HCT116 (cell line): ENCODE measurements around the gene ABCB1. TPM values are rescaled to one million over a fixed set of nuclear protein-coding genes. Genes with fewer than 3 reads are reported as not detected.

Experiments
- ATAC-seq: fragments of 200-7000 bp; cut with Tn5 transposase; 2 replicates; pipeline ENCODE4 v1.9.1; 2020; ENCODE audit warnings: mild to moderate bottlenecking, moderate library complexity
- BruUV-seq: library from RNA; stranded (reverse); fragments of 400-500 nt; replicated peaks from 2 replicates; lab custom pipeline; 2021; lab: Mats Ljungman, UMichigan
- CTCF ChIA-PET: fragments of 300-600 bp; sonication (Branson Sonifier 250); formaldehyde crosslinking; loops from one replicate; lab custom pipeline; 2021; ENCODE audit warnings: antibody characterized with exemption; lab: Charles Lee
- POLR2A ChIA-PET: fragments of 300-600, 350-600 bp; sonication (Branson Sonifier 250); formaldehyde crosslinking; loops from one replicate; lab custom pipeline; 2021; ENCODE audit warnings: antibody characterized with exemption; lab: Charles Lee
- RAD21 ChIA-PET, 2 experiments: fragments of 300-600 bp; sonication (Branson Sonifier 250); formaldehyde crosslinking; loops; one replicate each; lab custom pipeline; 2023; ENCODE audit warnings: low total read pairs in 2 of 2; ENCODE audit not compliant: uncharacterized antibody in 2 of 2, unreplicated experiment in 2 of 2, low non-redundant PET in 1 of 2; lab: Charles Lee
- DNase-seq: peaks from one replicate; pipeline ENCODE4 v3.0.0-alpha.2; 2010; ENCODE audit warnings: low read depth, low spot score
- H2AFZ ChIP-seq: fragments of 200-600 bp; shearing (Covaris generic), sonication (generic); 2 replicates; pipeline ENCODE4 v1.6.1; 2017; ENCODE audit warnings: low read depth, mixed run types, mixed read lengths, antibody characterized with exemption, low read length; ENCODE audit not compliant: poor library complexity, severe bottlenecking
- H3K27ac ChIP-seq: 2 replicates; pipeline ENCODE4 v1.5.1; 2012; ENCODE audit warnings: low read depth, low read length
- H3K27me3 ChIP-seq: fragments of 200-600 bp; sonication (generic); 2 replicates; pipeline ENCODE4 v1.6.1; 2016; ENCODE audit warnings: mixed run types, low read length, mixed read lengths; ENCODE audit not compliant: insufficient read depth
- H3K36me3 ChIP-seq, 2 experiments: fragments of 200-500 bp in 1 of 2; fragments of 200-600 bp in 1 of 2; sonication (Bioruptor generic) in 1 of 2; sonication (generic) in 1 of 2; 2 replicates each; pipeline versions ENCODE4 v1.5.1 to v1.6.1; 2014 to 2016; ENCODE audit warnings: low read length in 2 of 2, inconsistent platforms in 1 of 2, mixed read lengths in 1 of 2, mixed run types in 1 of 2; ENCODE audit not compliant: insufficient read depth in 2 of 2, control insufficient read depth in 1 of 2
- H3K4me1 ChIP-seq, 2 experiments: fragments of 200-600 bp in 1 of 2; sonication (generic) in 1 of 2; 2 replicates each; pipeline versions ENCODE4 v1.5.1 to v1.6.1; 2012 to 2017; ENCODE audit warnings: low read length in 2 of 2, inconsistent platforms in 1 of 2, mild to moderate bottlenecking in 1 of 2, mixed read lengths in 1 of 2, mixed run types in 1 of 2, moderate library complexity in 1 of 2; ENCODE audit not compliant: insufficient read depth in 2 of 2, control insufficient read depth in 1 of 2
- H3K4me2 ChIP-seq: fragments of 200-600 bp; sonication (generic); 2 replicates; pipeline ENCODE4 v1.6.1; 2017; ENCODE audit warnings: mixed run types, low read length, mixed read lengths
- H3K4me3 ChIP-seq, 2 experiments: fragments of 200-600 bp in 1 of 2; sonication (generic) in 1 of 2; replicated peaks in 1 of 2; 2 replicates each; pipeline ENCODE4 v1.5.1; 2011 to 2016; ENCODE audit warnings: low read length in 2 of 2, control low read depth in 1 of 2, low read depth in 1 of 2, mild to moderate bottlenecking in 1 of 2, mixed read lengths in 1 of 2, mixed run types in 1 of 2
- H3K79me2 ChIP-seq: fragments of 200-600 bp; sonication (generic); 2 replicates; pipeline ENCODE4 v1.6.1; 2017; ENCODE audit warnings: mild to moderate bottlenecking, mixed run types, low read length, moderate library complexity, mixed read lengths; ENCODE audit not compliant: insufficient read depth
- H3K9ac ChIP-seq: fragments of 200-600 bp; sonication (generic); 2 replicates; pipeline ENCODE4 v1.6.1; 2016; ENCODE audit warnings: low read length, mixed read lengths
- H3K9me2 ChIP-seq: fragments of 200-600 bp; sonication (generic), shearing (Covaris generic); 2 replicates; pipeline ENCODE4 v1.6.1; 2017; ENCODE audit warnings: mixed run types, mild to moderate bottlenecking, moderate library complexity; ENCODE audit not compliant: insufficient read depth
- H3K9me3 ChIP-seq, 2 experiments: fragments of 200-500 bp in 1 of 2; fragments of 200-600 bp in 1 of 2; sonication (Bioruptor generic) in 1 of 2; sonication (generic) in 1 of 2; 2 replicates each; pipeline ENCODE4 v1.6.1; 2014 to 2017; ENCODE audit warnings: low read length in 2 of 2, mixed read lengths in 2 of 2, inconsistent platforms in 1 of 2, low read depth in 1 of 2, mild to moderate bottlenecking in 1 of 2, mixed run types in 1 of 2, moderate library complexity in 1 of 2; ENCODE audit not compliant: control insufficient read depth in 1 of 2, insufficient read depth in 1 of 2
- H4K20me1 ChIP-seq: fragments of 200-600 bp; sonication (generic), shearing (Covaris generic); 2 replicates; pipeline ENCODE4 v1.6.1; 2017; ENCODE audit warnings: mixed run types, mild to moderate bottlenecking, moderate library complexity; ENCODE audit not compliant: insufficient read depth
- CEBPB ChIP-seq: IDR thresholded peaks from 2 replicates; pipeline ENCODE4 v1.6.1; 2012; ENCODE audit warnings: low read depth
- EGR1 ChIP-seq: IDR thresholded peaks from 2 replicates; pipeline ENCODE4 v1.6.1; 2012; ENCODE audit warnings: low read depth
- JUND ChIP-seq: IDR thresholded peaks from 2 replicates; pipeline ENCODE4 v1.6.1; 2012
- POLR2A ChIP-seq: IDR thresholded peaks from 2 replicates; pipeline ENCODE4 v1.7.0; 2011; ENCODE audit warnings: borderline replicate concordance; ENCODE audit not compliant: insufficient read depth, insufficient read length; ENCODE audit errors: extremely low read depth
- RAD21 ChIP-seq: IDR thresholded peaks from 2 replicates; pipeline ENCODE4 v1.6.1; 2012; ENCODE audit warnings: low read depth, mild to moderate bottlenecking
- REST ChIP-seq: IDR thresholded peaks from 2 replicates; pipeline ENCODE4 v1.6.1; 2012; ENCODE audit warnings: low read depth
- SIN3A ChIP-seq: IDR thresholded peaks from 2 replicates; pipeline ENCODE4 v1.6.1; 2012; ENCODE audit warnings: low read depth
- SP1 ChIP-seq: IDR thresholded peaks from 2 replicates; pipeline ENCODE4 v1.6.1; 2012; ENCODE audit warnings: low read depth
- SRF ChIP-seq: IDR thresholded peaks from 2 replicates; pipeline ENCODE4 v1.6.1; 2012; ENCODE audit warnings: low read depth
- TCF7L2 ChIP-seq: IDR thresholded peaks from 2 replicates; pipeline ENCODE4 v1.7.0; 2011; ENCODE audit warnings: borderline replicate concordance, inconsistent platforms; ENCODE audit not compliant: insufficient read depth, insufficient read length; ENCODE audit errors: extremely low read depth
- intact Hi-C: fragments of 100-400 bp; cut with micrococcal nuclease; formaldehyde crosslinking; loops from 2 replicates; pipeline ENCODE4 v1.10.0; 2022
- total RNA-seq: library from RNA; stranded (reverse); gene quantifications from one replicate; pipeline ENCODE4 v1.2.1, GENCODE V29; 2021; ENCODE audit not compliant: unreplicated experiment

Gene ABCB1
- total RNA-seq, 1 experiment from 2014 or later = 1.8 TPM

GRCh38 chr7:87511510-87511909 lies 89.2 kb downstream of the ABCB1 start:
- Histone ChIP-seq H3K4me3 (no peak overlapping the region), H3K4me2 (no peak overlapping the region), H3K36me3 (no peaks in the 10 kb centered on the region), H3K4me1 (no peaks in the 10 kb centered on the region), H3K9me2 (no peaks in the 10 kb centered on the region), H3K79me2 (no peaks in the 10 kb centered on the region), H3K27ac (no peak overlapping the region), H2AFZ (no peak overlapping the region), H3K27me3 (no peaks in the 10 kb centered on the region), H4K20me1 (no peaks in the 10 kb centered on the region), H3K9me3 (no peaks in the 10 kb centered on the region), H3K9ac (no peak overlapping the region)
- no peak for TF ChIP-seq SRF
- TF ChIP-seq JUND = no peak
- TF ChIP-seq SIN3A = no peak
- TF ChIP-seq REST = no peak
- ChIA-PET POLR2A (no interaction called here), RAD21 (interaction anchor here in 1 of 2 experiments (0.6 kb wide), 1 partner anchor 78 kb away, joined by 4 read pairs; no protein-coding TSS in a partner anchor), CTCF (interaction anchor here (1.2 kb wide), 1 partner anchor 375 kb away, joined by 4 read pairs; no protein-coding TSS in a partner anchor)
- BruUV-seq = no TSS peak
- DNase-seq (no peak), ATAC-seq (no peak)
- intact Hi-C loops = no loop called here

GRCh38 chr7:87510411-87510875 lies 90.2 kb downstream of the ABCB1 start:
- Histone ChIP-seq H3K4me2 (no peak overlapping the region), H3K9ac (no peak overlapping the region), H4K20me1 (no peaks in the 10 kb centered on the region), H3K79me2 (no peaks in the 10 kb centered on the region), H3K27me3 (no peaks in the 10 kb centered on the region), H2AFZ (no peak overlapping the region), H3K4me3 (no peak overlapping the region), H3K4me1 (no peaks in the 10 kb centered on the region), H3K9me2 (no peaks in the 10 kb centered on the region), H3K9me3 (no peaks in the 10 kb centered on the region), H3K36me3 (no peaks in the 10 kb centered on the region), H3K27ac (no peak overlapping the region)
- intact Hi-C loops = no loop called here
- no TSS peak for BruUV-seq
- ChIA-PET CTCF (interaction anchor here (1.2 kb wide), 1 partner anchor 114 kb away, joined by 3 read pairs; no protein-coding TSS in a partner anchor), POLR2A (no interaction called here), RAD21 (no interaction called here)
- DNase-seq (no peak), ATAC-seq (no peak)
- TF ChIP-seq RAD21 (no peak), EGR1 (no peak), SRF (no peak), TCF7L2 (no peak), REST (no peak), CEBPB (no peak), SP1 (no peak), JUND (no peak), POLR2A (no peak)
